SIG-M5 (cell line): ENCODE results near the gene WFIKKN1.
A peak's percentile ranks its signal among the peaks of the same experiment; 100 is the strongest.

ENCODE experiments used
- DNase-seq: peaks from one replicate; lab custom pipeline; 2025; lab: John Stamatoyannopoulos, UW

Gene WFIKKN1

DNA sequence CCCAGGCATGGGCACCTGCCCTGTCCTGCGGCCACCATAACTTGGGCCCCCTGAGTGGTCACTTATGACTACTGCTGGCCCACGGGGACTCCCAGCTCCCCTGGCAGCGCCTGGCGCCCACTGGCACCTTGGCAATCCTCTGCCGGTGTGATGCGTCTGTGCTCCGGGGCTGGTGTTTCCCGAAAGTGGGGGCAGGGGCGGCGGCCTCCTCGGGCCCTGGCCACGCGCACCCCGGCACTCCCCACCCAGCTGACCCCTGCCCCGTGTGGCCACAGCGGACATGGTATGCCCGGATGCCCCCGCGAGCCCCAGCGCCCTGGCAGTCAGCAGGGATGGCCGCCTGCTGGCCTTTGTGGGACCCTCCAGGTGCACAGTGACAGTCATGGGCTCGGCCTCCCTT is 26.7 kb downstream of the WFIKKN1 start:
- no peak for DNase-seq

DNA sequence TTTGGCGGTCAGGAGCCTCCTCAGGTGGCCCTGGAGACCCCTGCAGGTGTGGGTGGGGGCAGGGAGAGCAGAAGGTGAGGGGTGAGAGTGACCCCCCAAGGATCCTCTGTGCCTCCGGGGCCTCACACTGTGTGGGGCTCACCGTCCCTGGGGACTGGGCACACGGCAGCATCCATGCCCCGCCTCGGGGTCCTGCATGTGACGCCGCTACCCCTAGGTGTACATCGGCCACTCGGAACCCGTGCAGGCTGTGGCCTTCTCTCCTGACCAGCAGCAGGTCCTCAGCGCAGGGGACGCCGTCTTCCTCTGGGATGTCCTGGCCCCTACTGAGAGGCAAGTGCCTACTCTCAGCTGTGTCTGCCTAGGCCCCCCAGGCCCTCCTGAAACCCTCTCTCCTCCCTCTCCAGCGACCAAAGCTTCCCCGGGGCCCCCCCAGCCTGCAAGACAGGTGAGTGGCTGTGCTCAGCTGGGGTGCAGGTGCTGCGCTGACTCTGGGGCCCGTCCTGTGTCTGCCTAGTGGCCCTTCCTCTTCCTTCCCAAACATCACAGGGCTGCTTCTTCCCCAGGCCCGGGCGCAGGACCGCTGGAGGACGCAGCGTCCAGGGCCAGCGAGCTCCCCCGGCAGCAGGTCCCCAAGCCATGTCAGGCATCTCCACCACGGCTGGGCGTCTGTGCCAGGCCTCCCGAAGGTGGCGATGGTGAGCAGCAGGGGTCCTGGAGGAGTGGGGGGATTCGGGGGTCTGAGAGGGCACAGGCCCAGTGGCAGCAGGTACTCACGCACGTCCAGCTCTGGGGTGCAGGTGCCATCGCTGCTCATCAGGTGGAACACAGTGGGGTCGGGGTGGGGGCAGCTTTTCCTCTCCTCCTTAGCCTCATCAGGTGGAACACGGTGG is 28.1 kb downstream of the WFIKKN1 start:
- DNase-seq, result no peak

GRCh38 chr16:659618-660017 is 28.8 kb downstream of the WFIKKN1 start:
- no peak for DNase-seq

DNA sequence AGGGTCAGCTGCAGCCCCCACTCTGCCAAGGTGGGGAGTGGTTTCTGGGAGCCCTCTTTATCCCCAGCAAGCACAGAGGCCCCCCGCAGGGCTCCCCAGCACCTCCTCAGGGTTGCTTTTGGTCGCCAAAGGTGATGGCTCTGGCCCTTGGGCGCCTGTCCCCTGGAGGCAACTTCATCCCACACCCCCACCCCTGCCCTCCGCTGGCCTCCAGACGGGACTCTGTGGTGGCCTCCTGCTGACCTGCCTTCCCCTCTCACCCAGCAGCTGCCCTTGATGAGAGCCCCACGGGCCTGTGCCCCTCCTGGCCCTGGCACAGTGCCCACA is 29.3 kb downstream of the WFIKKN1 start:
- DNase-seq, result no peak

DNA sequence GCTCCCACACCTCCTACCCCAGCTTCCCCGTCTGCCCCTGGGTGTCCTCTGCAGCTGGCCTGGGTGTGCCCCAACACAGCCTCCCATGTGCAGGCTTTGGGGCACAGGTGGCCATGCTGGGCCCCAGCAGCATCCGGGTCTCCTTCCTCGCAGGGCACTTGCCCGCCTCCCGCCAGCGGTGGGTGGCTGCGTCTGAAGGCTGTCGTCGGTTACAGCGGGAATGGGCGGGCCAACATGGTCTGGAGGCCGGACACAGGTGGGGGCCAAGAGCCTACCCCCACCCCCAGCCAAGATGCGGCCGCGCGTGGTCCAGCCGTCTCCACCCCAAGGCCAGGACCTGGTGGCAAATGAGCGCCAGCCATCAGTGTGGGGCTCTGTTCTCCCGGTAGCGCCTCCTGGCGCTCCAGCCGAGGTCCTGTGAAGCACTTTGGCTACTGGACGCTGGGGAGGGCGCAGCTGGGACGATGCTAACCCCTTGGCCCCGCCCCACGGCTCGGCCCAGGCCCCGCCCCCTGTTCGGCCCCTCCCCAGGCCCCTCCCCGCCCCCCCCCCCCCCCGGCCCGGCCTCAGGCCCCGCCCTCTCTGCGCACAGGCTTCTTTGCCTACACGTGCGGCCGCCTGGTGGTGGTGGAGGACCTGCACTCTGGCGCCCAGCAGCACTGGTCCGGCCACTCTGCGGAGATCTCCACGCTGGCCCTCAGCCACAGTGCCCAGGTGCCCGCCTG is 29.8 kb downstream of the WFIKKN1 start:
- DNase-seq, result peak; percentile 15

GRCh38 chr16:661184-661821 is 30.5 kb downstream of the WFIKKN1 start:
- DNase-seq, result no peak

- no peak for DNase-seq
Measured at GRCh38 chr16:662095-662494, 31.3 kb downstream of the WFIKKN1 start.

DNA sequence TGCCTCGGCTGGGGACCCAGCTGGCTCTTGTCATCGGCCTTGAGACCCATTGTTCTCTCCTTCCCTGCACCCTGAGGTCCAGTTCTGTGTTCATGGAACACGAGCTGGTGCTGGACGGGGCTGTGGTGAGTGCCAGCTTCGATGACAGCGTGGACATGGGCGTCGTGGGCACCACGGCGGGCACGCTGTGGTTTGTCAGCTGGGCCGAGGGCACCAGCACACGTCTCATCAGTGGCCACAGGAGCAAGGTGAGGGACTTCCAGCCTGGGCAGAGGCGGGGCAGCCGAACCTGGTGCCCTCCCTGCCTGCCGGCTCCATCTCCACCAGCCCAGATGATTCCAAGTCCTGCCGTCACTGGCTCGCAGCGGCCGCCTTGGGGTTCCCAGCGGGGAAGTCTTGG is 31.8 kb downstream of the WFIKKN1 start:
- no peak for DNase-seq

DNA sequence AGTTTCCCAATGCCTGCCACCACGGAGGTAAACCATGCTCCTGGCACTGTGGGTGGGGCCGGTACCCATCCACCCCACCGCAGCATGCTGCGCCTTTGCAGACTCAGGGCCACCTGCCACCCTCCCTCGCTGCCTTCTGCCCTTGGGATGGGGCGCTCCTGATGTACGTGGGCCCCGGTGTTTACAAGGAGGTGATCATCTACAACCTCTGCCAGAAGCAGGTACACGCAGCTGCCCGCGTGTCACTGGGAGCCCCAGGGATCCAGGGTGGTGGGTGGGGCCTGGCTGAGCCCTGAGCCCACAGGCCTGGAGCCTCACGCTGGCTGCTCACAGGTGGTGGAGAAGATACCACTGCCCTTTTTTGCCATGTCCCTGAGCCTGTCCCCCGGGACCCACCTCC is 35.8 kb downstream of the WFIKKN1 start:
- no peak for DNase-seq

DNA sequence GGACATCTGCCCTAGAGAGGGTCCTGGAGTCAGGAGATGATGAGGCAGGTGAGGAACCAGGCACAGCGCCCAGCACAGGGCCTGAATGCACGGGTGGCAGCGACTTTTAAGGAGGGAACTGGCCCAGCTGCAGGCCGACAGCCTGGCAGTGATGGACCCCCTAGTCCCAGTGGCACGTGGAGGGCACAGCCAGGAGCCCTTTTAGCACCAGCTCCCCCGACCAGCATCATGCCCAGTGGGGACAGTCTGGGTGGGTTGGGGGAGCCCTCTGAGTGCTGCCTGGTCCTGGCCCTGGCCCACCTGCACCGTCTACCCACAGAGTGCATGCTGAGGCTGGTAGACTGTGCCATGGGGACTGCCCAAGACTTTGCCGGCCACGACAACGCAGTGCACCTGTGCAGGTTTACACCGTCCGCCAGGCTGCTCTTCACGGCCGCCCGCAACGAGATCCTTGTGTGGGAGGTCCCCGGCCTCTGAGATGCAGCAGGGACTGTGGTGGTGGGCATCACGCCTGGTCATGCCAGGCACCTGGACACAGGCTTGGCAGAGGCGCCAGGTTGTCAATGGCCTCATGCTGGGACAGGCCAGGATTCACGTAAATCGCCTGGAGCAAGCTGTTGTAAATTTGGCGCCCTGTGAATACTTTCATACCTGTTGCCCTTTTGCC is 36.5 kb downstream of the WFIKKN1 start:
- DNase-seq, result no peak

- peak; percentile 20 for DNase-seq
Measured at GRCh38 chr16:667780-668518, 37.2 kb downstream of the WFIKKN1 start, which contains the start of gene RHOT2. Gene RHOT2, plus strand, starts transcription at chr16:668132. Its CDS starts 68 bp downstream, at chr16:668200.

DNA sequence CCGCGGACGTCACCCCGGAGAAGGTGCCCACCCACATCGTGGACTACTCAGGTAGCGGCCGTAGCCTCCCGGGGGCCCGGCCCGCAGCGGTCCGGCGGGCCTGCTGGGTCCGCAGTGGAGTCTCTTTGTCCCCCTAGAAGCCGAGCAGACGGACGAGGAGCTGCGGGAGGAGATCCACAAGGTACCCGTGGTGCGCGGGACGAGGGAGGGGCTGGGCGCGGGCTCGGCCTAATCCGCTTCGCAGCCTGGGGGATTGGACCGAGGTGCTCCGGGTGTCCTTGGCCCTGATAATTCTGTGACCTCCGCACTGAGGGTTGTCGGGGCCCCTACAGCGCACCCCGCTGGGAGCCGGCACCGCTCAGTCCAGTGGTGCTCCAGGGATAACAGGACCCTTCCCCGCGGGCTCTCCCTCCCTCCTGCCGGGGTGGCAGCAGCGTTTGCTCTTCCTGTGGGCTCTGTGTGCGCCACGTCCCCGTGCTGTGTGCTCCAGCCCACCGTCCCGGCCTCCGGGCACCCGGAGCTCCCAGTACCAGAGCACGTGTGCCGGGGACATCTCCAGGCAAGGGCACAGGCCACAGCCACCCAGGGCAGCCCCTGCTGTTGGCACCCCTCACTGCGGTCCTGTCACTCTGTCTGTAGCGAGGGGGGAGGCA is 37.9 kb downstream of the WFIKKN1 start:
- DNase-seq, result no peak

DNA sequence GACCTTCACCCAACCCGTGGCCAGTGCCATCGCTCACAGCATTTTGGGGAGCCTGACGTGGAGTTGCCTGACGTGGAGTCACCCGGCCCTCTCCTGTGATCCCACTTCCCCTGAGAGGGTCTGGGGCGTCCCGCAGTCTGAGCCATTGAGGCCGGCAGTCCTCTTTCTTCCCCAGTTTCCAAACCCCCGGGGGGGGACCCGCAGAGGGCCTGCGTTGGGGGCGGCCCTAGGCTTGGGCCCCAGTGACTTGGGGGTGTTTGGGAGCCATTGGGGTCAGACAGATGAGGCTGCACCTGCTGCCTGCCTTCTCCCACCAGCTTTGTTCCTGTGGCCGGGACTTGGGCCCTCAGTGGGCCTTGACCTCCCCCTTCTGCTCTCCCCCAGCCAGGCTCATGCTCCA is 38.9 kb downstream of the WFIKKN1 start:
- no peak for DNase-seq

DNA sequence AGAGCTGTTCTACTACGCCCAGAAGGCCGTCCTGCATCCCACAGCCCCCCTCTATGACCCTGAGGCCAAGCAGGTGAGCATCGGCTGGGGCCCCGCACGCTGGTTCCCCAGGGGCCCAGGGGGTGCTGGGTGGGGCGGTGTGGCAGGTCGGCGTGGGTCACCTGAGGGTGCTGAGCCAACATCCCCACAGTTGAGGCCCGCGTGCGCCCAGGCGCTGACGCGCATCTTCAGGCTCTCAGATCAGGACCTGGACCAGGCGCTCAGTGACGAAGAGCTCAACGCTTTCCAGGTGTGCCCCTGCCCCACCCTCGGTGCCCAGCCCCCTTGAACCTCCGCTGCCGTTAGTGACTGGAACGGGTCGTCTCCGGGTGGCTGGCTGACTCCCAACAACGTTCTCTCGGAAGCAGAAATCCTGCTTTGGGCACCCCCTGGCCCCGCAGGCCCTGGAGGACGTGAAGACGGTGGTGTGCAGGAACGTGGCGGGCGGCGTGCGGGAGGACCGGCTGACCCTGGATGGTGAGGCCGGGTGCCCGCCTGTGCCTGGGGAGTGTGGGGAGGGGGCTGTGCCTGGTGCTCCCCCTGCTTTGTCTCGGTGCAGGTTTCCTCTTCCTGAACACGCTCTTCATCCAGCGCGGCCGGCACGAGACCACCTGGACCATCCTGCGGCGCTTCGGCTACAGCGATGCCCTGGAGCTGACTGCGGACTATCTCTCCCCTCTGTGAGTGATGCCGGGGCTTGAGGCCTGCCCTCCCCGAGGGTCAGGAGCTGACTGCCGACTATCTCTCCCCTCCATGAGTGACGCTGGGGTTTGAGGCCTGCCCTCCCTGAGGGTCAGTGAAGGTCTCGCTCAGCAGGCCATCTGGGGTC is 39.9 kb downstream of the WFIKKN1 start:
- DNase-seq, result no peak

GRCh38 chr16:671353-672131 is 40.8 kb downstream of the WFIKKN1 start:
- DNase-seq, result no peak

DNA sequence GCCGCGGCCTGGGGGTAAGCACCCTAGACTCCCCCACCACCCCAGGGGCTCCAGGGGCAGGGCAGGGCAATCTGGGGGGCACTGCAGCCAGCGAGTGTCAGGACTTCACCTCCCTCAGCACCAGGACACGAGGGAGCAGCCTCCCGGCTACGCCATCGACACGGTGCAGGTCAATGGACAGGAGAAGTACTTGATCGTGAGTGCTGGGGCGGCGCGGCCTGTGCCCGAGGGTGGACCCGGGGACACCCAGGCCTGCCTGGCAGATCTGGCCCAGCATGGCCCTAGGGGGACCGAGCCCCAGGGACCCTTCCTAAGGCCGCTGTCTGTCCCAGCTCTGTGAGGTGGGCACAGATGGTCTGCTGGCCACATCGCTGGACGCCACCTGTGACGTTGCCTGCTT is 41.6 kb downstream of the WFIKKN1 start:
- DNase-seq, result no peak

- DNase-seq, result no peak
Measured at GRCh38 chr16:672851-673250, 42.1 kb downstream of the WFIKKN1 start.

DNA sequence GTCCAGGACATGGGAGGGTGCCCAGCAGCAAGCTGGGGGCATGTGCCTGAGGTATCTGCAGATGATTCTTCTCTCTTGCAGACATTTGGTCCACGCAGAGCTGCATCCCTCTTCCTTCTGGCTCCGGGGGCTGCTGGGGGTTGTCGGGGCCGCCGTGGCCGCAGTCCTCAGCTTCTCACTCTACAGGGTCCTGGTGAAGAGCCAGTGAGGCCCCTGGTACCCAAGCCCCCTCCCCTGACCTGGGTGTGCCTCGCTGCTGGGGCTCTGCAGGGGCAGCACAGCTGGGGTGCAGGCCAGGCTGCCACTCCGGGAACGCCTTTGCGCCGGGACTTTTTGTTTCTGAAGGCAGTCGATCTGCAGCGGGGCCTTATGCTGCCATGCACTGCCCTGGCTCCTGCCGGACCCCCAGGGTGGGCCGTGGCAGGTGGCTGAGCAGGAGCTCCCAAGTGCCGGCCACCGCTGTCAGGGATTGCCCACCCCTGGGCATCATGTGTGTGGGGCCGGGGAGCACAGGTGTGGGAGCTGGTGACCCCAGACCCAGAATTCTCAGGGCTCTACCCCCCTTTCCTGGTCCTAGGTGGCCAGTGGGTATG is 42.7 kb downstream of the WFIKKN1 start:
- DNase-seq, result no peak
